ENCODE measurements around the gene NKX6-2.

- TF ChIP-seq TAF1 (IDR thresholded peaks at IDR 0.05; ENCODE audit: low read depth, low read length) (no peak), JUN (IDR thresholded peaks at IDR 0.05; ENCODE audit: low read depth, low read length) (no peak), RBBP5 (IDR thresholded peaks at IDR 0.05; ENCODE audit: borderline replicate concordance, low read depth, low read length) (no peak), KDM1A (IDR thresholded peaks at IDR 0.05; ENCODE audit: borderline replicate concordance, low read length) (no peak)
These were observed 42.7 kb upstream of the NKX6-2 start for GRCh38 chr10:132828681-132829080.

Measured in H1 (cell line).